ENCODE measurements around the gene UBE2F. TPM values are rescaled to one million over a fixed set of nuclear protein-coding genes. Genes with fewer than 3 reads are reported as not detected.

Gene UBE2F
- total and polyA plus RNA-seq, 9 of the 15 experiments (the other 6 are each of a cell fraction or from before 2014, with no cell fraction given): 18.1 to 88.1 (median 53.0) TPM

DNA sequence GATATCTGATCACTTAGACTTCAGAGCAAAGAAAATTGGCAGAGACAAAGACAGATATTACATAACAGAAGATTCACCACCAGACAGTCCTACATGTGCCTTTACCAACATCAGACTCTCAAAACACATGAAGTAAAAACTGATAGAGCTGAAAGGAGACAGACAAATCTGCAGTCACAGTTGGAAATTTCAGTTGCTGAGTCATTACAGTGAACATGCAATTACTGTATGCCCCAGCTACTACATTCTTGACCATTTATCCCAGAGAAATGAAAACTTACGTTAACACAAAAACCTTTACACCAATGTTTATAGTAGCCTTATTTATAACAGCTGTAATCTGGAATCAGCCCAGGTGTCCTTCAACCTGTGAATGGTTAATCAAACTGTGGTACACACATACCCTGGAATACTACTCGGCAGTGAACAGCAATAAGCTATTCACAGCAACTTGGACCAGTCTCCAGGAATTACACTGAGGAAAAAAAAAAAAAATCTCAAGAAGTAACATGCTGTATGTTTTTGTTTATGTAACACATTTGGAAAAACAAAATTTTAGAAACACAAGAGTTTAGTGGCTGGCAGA is 86.5 kb downstream of the UBE2F start (continued):
- TF ChIP-seq SETDB1 (IDR thresholded peaks at IDR 0.05; ENCODE audit: low read length) (no peak), ZNF311 (CRISPR knock-in tag; IDR thresholded peaks at IDR 0.05) (no peak), ZNF224 (CRISPR knock-in tag; IDR thresholded peaks at IDR 0.05) (no peak), MGA (IDR thresholded peaks at IDR 0.05) (0 out of 2 replicates have a peak, but pooled peaks have one; percentile 46), ETV6 (IDR thresholded peaks at IDR 0.05; ENCODE audit: borderline replicate concordance in 1 of 2, low read depth in 2 of 2, low read length in 1 of 2) (no peak), ETV6 (CRISPR knock-in tag; IDR thresholded peaks at IDR 0.05; ENCODE audit: borderline replicate concordance) (no peak), SIN3A (IDR thresholded peaks at IDR 0.05; ENCODE audit: borderline replicate concordance in 2 of 2, control insufficient read depth in 1 of 2, low read depth in 2 of 2, low read length in 2 of 2) (no peak), MAFF (IDR thresholded peaks at IDR 0.05; ENCODE audit: low read length) (peak; percentile 67; the same call in 1 of the 2 replicates), ZFP1 (CRISPR knock-in tag; IDR thresholded peaks at IDR 0.05) (no peak), ATF3 (IDR thresholded peaks at IDR 0.05) (peak; percentile 52), ATF3 (CRISPR knock-in tag; conservative IDR thresholded peaks at IDR 0.05) (no peak), BCOR (IDR thresholded peaks at IDR 0.05) (peak; percentile 67; the same call in 1 of the 2 replicates)
- TF ChIP-seq, protein P1, sequence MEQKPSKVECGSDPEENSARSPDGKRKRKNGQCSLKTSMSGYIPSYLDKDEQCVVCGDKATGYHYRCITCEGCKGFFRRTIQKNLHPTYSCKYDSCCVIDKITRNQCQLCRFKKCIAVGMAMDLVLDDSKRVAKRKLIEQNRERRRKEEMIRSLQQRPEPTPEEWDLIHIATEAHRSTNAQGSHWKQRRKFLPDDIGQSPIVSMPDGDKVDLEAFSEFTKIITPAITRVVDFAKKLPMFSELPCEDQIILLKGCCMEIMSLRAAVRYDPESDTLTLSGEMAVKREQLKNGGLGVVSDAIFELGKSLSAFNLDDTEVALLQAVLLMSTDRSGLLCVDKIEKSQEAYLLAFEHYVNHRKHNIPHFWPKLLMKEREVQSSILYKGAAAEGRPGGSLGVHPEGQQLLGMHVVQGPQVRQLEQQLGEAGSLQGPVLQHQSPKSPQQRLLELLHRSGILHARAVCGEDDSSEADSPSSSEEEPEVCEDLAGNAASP (IDR thresholded peaks at IDR 0.05): no peak

Measured in K562 (cell line).